Amygdala (tissue), 56 donors: Measurements from ENCODE around the gene SAP130.
"Not testable (repeated sequence)": the region's sequence is repeated elsewhere in the genome, so short reads cannot be mapped to it uniquely, and the experiment has no call there.

ENCODE experiments used
- DNase-seq, 56 donors: peaks; one replicate each; lab custom pipeline; 2025; lab: John Stamatoyannopoulos, UW

The SAP130 gene

DNA sequence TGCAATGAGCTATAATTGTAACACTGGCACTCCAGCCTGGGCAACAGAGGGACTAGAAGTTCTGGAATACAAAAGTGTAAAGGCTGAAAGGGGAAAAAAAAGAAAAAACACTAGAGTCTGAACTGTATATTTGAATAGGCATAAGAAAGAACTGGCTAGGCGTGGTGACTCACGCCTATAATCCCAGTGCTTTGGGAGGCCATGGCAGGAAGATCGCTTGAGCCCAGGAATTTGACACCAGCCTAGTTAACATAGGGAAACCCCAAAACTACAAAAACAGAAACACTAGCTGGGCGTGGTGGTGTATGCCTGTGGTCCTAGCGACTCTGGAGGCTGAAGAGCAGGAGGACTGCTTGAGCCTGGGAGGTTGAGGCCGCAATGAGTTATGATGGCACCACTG, 70.6 kb downstream of the SAP130 start:
- no peak for DNase-seq

DNA sequence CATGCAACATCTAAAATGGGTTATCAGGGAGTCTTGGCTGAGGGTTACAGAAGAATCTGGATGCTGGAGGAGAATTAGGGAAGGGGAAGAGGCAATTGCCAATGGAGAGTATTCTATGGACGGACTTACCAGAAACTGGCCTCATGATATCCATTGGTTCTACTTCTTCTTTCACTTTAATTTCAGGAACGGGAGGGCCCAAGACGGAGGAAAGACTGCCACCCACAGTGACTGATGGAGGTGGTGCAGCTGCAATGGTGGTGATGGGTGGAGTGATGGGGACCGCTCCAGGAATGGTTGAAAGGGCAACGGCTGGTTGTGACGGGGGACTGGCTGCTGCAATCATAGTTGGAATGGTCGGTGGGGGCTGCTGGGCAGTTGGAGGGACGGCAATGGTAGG, 73.0 kb downstream of the SAP130 start:
- DNase-seq = peak in 1 of 56 donors; percentile 2

DNA sequence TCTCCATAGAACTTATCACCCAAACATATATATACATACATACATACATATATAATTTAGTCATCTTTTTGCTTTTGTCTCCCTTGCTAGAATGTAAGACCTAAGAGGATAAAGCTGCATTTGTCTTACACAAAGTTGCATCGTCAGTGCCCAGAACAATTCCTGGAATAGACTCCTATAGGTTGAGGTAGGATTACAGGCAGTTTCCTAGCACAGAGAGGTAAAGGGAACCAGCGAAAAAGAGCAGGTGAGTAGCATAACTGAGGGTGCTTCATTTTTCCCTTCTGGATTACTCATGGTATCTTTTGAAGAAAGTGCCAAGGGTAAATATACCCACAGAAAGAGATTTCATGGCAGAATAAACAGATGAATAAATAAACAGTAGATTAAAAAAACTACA, 74.0 kb downstream of the SAP130 start:
- no peak for DNase-seq

DNA sequence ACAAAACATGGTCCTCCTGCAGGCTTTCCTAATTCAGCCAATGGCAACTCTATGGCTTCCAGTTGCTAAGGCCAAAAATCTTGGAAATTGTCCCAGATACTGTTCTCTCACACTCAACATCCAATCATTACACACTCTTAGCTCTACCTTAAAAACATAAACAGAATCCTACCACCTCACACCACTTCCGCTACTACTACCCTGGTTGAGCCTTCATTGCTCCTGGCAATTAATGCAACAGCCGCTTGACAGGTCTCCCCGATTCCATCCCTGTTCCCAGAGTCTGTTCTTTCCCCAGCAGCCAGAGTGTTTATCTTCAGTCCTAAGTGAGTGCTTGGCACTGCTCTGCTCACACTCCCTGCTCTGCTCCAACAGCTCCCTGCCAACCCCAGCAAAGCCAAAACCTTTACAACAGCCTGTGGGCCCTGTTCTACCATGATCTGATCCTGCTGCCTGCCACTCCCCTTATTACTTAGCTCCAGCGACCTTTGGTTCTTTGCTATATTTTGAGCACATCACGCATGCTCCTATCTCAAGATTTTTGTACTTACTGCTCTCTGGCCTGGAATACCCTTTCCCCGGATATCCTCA, 74.6 kb downstream of the SAP130 start:
- DNase-seq = peak in 21 of 56 donors; percentile 7 to 50 (median 21)

DNA sequence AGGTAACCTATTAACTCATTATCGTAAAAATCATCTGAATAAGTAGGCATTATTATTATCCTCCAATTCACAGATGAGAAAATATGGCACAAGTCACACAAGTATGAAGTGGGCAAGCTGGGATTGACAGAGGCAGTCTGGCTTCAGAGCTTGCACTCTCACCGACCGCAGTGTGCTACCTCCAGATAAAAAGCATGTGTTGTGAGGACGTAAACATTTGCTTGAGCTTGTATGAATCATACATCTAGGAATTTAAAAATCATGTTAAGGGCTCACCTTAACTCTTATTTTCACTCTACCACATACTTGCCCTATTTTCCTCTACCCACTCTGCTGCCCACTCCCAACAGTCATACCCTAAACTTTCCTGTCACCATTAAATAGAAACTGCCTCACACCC, 76.8 kb downstream of the SAP130 start:
- DNase-seq = no peak

DNA sequence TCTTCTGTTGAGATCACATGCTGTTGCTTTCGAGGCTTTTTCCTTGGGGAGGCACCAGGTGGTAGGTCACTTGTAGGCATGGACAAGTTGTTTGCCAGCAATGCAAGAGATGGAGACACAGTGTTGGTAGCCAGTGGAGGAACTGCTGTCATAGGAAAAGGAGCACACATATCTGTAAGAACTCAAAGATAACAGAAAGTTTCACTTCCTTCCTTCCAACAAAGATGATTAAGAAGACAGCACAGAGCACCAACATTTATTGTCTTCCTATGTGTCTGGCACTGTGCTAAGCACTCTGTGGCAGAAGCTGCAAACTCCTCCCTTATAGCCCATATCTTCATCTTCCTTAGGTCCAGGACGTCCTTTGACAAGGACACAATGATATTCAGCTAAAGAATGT, 77.6 kb downstream of the SAP130 start:
- DNase-seq = no peak

DNA sequence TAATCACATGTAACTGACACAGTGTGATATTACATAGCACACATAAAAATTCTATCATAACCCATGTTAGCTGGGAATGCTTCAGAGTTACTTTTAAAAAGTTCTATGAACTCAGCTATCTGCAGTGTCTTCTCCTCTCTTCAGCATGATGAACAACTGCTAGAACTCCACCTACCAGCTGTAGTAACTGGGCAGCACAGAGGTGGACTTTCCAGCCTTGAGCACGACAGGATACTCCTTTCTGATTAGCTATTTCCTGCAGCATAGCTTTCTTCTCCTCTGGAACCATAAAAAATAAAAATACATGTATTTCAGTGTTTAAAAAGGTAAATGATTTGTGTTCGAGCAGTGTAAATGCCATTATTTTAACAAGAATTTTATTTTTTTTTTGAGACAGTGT, 82.6 kb downstream of the SAP130 start:
- DNase-seq = no peak

DNA sequence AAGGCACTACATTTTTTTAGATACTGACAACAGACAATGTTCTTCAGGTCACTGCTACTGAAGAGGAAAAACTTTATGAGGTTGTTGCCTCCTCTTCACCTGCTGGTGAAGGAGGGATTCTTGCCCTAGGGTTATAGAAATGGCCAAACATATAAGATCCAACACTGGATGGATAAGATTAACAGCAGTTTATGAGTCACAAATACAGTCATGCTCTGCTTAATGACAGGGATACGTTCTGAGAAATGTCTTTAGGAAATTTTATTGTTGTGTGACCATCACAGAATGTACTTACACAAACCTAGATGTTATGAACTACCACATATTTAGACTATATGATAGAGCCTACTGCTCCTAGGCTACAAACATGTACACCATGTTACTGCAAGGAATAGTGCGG, 84.7 kb downstream of the SAP130 start:
- no peak for DNase-seq

DNA sequence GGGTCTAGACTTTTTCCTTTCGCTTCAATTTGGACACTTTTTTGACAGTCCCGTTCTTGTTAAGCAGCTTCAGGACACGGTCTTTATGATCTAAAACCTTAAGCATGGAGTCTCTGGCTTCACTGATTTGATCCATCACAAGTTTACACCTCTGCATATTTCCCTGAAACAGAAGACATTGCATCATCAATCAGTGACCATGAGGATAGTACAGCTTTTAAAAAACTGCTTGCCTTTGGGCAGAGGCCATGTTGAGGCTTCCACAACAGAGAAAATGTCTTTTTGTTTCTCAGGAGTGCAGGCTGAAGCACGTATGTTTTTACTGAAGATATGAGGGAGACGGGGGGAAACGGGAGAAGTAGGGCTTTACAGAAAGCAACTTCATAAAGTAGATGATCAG, 85.9 kb downstream of the SAP130 start:
- DNase-seq = no peak

DNA sequence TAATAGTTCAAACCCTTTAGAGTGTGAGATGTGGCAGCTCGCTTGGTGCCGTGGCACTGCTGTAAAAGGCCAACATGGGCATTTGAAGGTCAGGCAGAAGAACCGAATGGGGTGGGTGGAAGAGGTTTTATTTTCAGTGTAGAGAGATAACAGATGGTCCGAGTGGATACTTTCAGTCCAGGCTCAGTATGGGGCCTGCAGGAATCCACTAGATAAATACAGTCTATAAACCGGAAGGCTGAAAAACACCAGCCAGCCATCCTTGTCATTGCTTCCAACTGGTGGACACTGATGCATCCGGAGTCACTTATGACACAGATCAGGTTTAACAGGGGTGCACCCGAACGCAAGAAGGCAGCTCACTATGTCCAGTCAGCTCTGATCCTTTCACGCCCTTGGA, 86.4 kb downstream of the SAP130 start:
- no peak for DNase-seq

DNA sequence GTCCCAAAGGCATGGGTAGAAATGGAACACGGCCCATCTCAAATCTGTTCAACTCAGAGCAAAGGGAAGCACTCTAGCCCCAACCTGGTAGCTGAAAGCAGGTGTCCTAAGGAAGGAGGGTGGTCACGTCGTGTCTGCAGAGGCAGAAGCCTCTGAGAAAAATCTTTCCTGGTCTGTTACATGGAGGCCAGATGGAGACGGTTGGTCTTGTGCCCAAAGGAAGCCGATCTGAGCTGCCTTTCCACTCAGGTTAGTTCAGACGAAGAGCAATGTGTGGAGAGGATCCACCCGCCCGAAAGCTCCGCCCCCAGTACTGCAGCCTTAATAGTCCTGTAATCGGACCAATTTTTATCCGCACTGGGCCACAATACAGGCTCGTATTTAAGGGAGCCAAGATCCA, 87.2 kb downstream of the SAP130 start:
- no peak for DNase-seq

DNA sequence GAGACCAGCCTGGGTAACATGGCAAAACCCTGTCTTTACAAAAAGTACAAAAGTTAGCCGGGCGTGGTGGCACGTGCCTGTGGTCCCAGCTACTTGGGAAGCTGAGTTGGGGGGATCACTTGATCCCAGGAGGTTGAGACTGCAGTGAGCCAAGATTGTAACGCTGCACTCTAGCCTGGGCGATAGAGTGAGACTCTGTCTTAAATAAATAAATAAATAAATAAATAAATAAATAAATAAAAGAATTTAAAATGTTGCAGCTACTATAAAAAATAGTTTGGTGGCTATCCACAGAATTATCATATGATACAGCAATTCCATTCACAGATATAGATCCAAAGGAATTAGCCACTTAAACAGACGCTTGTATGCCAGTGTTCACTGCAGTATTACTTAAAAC, 92.5 kb downstream of the SAP130 start:
- no peak for DNase-seq

DNA sequence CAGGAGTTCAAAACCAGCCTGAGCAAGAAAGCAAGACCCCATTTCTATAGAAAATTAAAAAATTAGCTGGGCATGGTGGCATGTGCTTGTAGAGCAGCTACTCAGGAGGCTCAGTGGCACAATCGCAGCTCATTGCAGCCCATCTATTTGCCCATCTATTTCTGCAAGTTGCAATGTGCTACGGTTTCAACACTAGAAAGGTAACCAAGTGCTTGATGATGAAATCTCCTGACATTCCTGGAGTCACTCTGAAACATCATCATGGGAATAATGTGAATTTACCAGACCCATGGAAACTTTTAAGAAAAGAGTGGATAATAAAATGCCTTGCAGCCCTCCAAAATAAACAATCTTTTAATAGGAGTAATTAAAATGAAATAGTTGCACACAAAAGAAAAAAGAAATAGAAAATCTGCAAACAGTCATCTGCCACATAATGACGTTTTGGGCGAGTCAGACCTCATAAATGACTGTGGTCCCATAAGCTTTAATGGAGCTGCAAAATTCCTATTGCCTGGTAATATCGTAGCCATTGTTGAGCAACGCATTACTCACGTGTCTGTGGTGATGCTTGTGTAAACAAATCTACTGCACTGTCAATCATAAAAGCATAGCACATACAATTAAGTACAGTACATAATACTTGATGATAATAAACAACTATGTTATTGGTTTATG, 95.5 kb downstream of the SAP130 start:
- DNase-seq = no peak

DNA sequence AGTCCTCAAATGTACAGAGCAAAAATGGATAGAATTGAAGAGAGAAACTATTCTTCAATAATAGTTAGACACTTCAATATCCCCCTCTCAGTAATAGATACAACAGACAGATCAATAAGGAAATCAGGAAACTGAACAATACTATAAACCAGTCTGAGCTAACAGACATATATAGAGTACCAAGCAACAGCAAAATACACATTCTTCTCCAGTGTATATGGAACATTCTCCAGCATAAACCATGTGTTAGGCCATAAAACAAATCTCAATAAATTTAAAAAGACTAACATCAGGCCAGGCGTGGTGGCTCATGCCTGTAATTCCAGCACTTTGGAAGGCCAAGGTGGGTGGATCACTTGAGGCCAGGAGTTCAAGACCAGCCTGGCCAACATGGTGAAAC, 98.4 kb downstream of the SAP130 start:
- DNase-seq = no peak

DNA sequence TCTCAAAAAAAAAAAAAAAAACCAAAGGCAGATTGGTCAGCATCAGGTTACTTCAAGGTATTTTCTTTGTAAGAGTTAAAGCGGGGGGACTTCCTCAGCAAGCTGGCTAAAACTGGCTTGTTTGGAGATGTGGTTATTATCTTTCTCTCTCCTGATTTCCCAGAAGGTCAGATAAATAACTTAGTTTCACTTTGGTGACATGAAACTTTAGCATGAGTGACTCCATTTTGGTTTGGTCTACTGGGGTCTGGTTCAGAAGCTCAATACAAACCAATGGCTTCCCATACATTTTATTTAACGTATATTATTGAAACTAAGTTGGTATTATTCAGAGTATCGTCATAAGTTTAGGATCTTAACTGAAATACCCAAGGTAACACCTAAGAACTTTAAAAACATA, 100.5 kb downstream of the SAP130 start:
- no peak for DNase-seq

DNA sequence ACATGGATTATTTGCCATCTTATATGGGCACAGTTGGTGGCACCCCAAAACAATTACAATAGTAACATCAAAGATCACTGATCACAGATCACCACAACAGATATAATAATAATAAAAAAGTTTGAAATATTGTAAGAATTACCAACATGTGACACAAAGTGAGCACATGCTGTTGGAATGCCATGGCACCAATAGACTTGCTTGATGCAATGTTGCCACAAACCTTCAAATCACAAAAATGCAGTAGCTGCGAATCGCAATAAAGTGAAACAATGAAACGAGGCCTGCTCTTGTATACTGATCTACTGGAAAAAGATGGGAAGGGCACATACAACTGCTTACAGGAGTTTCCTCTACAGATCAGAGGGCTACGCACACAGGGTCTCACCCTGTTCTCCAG, 109.9 kb downstream of the SAP130 start:
- DNase-seq = no peak

DNA sequence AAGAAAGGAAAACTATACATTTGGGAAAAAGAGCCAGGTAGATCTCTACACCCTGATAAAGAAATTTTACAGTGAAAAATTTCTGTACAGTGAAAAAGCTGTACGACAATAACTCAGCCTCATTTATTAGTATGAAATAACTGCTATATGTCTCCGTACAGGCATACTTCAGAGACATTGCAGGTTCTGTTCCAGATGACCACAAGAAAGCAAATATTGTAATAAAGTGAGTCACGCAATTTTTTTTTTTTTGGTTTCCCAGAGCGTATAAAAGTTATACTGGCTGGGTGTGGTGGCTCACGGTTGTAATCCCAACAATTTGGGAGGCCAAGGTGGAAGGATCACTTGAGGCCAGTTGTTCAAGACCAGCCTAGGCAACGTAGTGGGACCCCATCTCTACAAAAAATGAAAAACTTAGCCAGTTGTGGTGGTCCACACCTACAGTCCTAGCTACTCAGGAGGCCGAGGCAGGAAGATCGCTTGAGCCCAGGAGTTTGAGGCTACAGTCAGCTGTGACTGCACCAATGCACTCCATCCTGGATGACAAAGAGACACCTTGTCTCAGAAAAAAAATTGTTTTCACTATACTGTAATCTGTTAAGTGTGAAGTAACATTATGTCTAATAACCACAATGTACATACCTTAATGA, 113.9 kb downstream of the SAP130 start:
- no peak for DNase-seq

DNA sequence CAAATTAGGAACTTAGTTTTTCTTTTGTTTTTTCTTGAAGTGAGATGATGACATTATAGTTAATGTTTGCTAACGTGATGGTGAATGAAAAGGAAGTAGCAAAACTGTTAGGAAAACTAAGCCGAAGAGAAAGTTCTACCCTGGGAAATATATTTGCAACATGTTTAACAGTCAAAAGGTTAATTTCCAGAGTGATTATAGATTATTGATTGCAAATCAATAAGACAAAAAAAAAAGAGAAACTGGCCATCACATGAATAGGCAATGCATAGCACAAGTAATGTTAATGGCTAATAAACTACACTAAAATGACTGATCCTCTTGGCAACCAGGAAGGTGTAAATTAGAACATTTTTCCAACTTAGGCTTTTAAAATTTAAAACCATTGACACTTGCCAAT, 116.1 kb downstream of the SAP130 start:
- no peak for DNase-seq

DNA sequence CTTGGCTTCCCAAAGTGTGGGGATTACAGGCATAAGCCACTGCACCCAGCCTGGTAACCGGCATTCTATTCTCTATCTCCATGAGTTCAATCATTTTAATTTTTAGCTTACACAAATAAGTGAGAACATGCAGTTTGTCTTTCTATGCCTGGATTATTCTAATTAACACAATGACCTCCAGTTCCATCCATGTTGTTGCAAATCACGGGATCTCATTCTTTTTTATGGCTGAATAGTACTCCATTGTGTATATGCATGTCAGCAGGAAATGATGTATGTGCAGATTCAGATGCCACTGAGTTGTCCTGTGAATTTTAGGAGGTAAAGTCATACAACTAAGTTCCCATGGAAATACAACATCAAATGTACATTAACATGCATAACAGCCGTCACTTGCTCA, 117.4 kb downstream of the SAP130 start:
- DNase-seq = no peak

DNA sequence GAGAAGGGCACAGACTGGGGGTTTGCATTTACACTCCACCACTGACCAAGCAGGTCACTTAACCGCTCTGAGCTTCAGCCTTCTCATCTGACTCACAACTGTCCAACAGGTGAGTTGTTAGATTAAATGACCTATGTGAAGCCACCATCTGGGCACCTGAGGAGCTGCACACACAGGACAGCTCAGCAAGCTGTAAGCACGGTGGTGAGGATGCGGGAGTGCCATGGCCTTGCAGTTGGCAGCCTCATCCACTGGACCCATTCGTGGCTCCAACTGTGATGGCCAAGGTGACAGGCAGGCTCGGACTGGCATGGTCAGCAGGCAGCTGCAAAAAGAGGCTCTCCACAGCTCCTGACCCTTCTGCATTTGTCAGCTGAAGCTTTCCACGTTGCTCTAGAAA, 118.8 kb downstream of the SAP130 start:
- no peak for DNase-seq

DNA sequence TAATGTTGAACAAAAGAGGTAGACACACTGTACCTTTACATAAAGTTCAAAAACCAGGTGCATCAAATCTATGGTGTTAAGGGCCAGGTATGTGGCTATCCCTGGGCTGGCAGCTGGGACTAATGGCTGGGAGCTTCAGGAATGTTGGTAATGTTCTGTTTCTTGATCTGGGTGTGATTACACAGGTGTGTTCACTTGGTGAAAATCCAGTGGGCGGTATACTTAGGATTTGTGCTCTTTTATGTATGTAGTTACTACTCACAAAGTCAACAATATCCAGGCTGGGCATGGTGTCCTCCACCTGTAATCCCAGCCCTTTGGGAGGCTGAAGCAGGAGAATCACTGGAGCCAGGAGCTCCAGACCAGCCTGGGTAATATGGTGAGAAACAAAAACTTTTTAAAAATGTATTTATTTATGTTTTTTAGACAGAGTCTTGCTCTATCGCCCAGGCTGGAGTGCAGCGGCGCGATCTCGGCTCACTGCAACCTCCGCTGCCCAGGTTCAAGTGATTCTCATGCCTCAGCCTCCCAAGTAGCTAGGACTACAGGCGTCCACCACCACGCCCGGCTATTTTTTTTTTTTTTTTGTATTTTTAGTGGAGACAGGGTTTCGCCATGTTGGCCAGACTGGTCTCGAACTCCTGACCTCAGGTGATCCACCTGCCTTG, 120.0 kb downstream of the SAP130 start:
- DNase-seq = not testable (repeated sequence)
